Hematopoietic multipotent progenitor cell (in vitro differentiated cells): ENCODE data around the gene RNU1-1. TPM values are rescaled to one million over a fixed set of nuclear protein-coding genes. Genes with fewer than 3 reads are reported as not detected.
"Not testable (repeated sequence)": the region's sequence is repeated elsewhere in the genome, so short reads cannot be mapped to it uniquely, and the experiment has no call there.

Experiments used
- DNase-seq, 3 donors: peaks; one replicate each; pipeline ENCODE4 v3.0.0-alpha.2; 2011 to 2015; ENCODE audit warnings: low read depth in 2 of 3, low spot score in 2 of 3
- total RNA-seq: library from RNA; depleted of rRNA; stranded (reverse); fragments of >200 nt; gene quantifications from one replicate; pipeline ENCODE4 v1.2.3, GENCODE V29; 2012

The RNU1-1 gene
- total RNA-seq, 1 donor = under 0.01 TPM

DNA sequence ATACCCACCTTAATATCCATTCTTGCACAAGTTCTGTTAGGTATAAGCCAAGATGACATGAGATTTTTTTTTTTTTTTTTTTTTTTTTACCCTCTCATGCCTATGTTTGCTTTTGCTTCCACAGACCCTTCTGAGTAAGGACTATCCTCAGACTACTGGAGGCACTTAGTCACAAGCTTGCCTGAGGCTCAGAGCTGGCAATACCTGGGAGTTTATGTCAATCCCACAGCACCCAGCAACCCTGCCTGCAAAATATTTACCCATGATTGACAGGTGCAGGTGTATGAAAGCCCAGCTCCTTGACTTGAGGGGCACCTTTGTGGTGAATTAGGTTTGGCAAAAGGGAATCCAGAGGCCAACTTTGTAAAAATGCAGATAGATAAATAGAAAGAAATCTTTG lies 11.7 kb upstream of the RNU1-1 start:
- not testable (repeated sequence) for DNase-seq

DNA sequence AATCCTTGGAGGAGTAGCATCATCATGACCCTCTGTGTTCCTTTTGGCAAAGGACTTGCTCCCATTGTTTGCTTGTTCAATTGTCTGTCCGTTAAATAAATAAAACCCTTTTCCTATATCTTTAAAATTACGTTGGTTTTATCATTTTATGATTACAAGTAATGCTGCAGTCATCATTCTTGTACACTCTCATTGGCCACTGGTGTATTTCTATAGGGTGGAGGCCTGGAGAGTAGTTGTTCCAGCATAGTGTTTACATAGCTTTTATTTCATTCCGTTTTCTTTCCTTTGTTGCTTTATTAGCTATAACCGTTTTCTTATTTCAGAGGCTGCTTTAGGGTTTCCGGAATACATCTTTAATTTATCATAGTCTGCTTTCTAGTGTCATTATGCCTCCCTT lies 7.6 kb upstream of the RNU1-1 start:
- DNase-seq = not testable (repeated sequence)

DNA sequence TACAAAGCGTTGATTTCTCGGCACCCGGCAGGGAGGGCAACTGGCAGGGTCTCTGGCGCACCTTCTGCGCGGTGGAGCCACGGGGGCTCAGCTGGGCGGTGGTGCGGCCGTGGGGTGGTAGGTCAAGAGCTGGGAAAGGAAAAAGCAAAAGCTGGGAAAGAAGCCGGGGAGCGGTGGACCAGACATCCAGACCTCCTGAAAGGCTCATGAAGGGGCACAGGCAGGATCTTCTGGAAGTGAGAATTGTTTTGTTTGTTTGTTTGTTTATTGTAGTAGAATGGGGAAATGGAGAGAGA lies 7.2 kb upstream of the RNU1-1 start:
- DNase-seq = no peak

DNA sequence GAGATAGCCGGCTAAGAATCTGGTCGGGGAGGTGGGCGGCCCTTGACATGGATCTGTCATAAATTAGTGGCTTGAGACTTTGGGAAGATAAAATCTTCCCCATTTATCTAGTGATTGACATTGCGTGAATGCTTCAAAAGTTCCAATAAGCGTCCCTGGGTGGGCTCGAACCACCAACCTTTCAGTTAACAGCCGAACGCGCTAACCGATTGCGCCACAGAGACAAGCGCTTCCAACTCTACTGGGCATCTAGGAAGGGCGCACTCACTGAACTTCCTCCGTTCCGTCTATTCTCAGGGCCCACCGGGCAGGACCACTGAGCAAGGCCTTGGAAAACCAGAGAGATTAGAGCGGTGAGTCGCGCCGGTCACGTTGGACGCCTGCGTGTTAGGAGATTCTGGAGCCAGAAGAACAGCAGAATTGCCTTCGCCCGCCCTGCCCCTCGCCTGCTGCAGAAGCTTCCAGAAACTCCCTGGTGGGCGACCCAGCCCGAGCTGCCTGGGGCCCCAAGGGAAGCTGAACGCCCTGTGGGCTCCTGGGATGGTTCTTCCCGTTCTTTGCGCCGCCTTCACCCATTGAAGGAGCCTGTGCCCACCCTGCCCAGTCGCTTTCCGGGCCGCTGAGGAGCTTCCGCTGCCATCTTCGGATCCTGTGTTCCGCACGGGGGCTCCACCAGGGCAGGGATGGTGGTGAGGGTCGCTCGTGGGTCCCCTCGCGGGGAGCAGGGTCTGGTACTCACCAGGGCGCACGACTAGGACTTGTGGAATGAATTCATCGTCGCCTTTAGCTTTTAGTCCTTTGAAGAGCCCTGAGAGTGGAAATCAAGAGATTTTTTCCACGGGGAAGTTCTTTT lies 6.6 kb upstream of the RNU1-1 start:
- DNase-seq = not testable (repeated sequence)

DNA sequence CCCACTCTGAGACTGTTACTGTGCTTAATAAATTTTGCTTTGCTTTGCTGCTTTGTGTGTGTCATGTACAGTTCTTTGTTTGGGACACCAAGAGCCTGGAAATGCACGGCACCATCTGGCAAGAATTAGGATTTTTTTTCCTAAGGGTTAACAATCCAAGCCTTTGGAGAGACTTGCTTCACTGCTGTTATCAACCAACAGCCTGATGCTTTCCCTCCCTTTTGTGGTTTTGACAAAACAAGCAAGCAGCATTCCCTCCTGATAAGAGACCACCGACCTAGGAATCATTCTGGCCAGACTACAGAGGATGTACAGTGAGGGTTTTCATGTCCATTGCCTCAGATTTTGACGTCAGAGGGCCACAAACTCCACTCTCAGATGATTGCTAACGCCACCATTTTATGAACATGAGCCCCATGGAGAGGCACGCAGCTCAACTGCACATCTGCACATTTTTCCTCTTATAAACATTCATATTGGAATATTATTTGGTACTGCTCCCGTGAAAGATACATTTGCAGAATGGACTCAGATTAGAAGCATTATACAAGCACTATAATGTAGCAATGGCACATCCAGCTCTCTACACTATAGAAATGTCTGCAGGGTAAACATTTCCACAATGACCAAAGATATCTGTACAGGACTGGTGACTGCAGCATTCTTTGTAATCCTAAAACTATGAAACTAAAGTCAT lies 5.3 kb upstream of the RNU1-1 start:
- DNase-seq = not testable (repeated sequence)

DNA sequence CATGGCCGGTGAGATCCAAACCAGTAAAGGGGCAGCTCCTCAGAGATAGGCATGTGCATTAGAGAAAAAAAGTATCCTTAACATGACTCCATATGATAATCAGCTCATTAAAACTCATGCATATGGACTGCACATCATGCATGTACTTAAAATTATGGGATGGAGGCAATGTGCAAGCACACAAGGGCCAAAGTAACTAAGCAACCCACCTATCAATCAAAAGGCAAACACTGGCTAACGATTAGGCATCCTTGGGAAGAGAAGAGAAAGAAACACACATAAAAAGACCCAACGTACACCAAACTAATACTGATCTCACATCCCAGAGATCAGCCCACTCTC lies 4.8 kb upstream of the RNU1-1 start:
- DNase-seq = not testable (repeated sequence)

DNA sequence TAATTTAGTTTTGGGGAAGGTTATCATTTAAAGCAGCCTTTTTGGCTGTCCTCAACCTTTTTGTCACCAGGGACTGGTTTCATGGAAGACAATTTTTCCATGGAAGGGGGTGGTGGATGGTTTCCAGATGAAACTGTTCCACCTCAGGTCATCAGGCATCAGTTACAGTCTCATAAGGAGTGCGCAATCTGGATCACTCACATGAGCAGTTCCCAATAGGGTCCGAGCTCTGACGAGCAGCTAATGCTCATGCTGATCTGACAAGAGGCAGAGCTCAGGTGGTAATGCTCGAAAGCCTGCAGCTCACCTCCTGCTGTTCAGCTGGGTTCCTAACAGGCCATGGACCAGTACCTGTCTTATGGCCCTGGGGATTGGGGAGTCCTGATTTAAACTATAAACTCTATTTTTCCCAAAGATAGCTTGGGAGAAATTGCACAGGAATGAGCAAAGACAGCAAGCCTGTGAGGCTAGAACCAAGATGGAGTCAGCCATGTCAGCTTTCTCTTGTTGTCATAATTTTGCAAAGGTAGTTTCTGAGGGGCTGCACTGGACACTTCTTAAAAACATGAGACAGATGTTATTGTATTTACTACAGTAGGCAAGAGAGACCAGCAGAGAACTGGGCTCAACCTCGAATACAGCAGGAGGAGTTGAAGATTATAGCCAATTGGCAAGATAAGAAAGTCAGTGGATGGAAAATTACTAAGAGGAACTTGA lies 2.8 kb upstream of the RNU1-1 start:
- DNase-seq = peak in 1 of 3 donors; percentile 9

DNA sequence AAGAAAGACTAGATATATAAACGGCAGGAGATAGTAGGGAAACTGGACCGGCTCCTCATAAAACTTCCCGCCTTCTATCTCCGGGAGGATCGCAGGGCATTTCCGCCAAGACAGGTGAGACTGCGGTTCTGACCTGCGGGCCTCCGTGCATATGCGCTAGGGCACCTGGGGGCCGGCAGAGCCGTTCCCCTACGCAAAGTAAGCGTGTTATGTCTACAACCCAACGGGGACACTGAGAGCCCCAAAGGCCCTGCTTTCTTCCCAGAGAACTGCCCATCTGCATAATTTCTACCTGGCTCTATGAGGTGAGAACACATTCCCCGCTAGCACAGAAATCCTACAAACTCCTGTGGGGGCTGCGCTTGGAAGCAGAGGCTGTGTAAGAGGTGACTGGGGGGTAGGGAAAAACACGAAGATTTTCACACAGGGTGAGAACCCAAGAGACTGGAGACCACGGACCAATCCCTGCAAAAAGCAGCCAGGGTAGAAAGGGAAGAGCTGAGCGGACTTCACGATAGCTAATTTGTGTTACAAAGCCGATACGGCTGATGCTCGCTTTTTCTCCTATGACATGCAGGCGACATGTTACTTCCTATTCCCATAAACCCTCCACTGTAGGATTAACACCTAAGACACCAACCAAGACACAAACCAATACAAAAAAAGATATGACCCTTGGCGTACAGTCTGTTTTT lies 526 bp downstream of the RNU1-1 start:
- DNase-seq = peak; percentile 49 to 91 (median 86)

DNA sequence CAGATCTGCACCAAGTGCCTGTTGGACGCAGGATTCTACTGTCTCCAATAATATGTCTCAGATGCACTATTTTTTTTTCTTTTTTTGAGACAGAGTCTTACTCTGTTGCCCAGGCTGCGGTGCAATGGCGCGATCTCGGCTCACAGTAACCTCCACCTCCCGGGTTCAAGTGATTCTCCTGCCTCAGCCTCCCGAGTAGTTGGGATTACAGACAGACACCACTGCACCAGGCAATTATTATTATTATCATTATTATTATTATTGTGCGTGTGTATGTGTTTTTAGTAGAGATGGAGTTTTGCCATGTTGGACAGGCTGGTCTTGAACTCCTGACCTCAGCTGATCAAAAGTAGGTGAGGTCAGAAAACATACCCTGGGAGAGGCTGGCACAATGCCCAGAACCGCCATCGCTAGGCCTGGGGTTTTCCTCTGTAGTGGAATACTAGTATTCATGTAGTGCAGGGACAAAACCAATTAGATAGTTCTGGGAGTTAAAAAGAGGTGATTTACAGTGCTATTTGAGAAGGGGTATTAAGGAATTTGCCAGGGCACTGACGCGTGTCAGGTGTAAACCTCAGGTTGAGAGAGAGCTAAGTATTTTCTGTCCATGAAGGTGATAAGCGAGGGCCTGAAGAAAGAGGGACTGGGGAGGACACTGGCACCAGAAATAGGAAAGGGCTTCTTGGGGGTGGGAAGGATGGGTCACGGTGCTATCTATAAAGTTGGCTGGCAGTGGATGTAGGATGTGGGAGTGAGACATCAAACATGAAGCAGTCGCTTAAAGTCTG lies 1.3 kb downstream of the RNU1-1 start:
- not testable (repeated sequence) for DNase-seq

DNA sequence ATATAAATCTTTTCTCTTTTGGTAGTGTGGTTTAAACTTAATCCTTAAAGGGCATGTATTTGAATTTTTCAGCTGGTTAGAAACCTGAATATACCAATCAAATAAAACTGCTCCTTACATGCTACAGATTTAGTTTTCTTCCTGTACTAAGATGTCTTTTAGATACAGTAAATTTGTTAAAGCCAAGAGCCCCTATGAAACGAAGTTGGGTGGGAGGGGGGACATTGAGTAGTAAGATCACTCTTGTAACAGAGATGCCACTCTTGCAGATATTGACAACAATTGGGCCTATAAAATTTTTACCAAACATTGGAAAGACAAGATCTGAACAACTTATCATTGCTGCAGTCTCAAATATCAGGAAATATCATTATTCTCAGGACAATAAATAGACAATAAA lies 2.2 kb downstream of the RNU1-1 start:
- DNase-seq = not testable (repeated sequence)

DNA sequence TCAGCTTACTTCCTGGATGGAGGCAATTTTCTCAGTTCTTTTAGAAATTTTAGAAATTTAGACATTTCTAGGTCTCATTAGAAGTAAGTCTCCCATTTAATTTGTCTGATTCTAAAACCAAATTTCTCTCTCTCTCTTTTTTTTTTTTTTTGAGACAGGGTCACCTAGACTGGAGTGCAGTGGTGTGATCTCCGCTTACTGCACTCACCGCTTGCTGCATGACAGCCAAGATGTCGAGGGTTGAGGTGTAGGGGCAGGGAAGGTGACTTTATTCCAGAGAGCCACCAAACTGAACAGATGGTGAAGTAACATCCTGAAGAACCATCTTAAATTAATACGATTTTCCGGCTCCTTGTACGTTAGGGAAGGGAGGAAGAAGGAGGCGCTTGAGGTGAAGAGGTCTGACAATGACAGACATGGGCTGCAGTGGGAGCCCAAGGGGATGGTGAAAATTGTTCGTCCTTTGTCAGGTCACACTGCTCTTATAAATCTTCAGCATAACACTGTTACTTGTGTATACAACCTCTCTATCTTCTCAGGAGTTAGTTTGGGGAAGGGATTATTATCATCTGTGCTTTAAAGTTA lies 5.1 kb downstream of the RNU1-1 start:
- DNase-seq = peak in 1 of 3 donors; percentile 8

DNA sequence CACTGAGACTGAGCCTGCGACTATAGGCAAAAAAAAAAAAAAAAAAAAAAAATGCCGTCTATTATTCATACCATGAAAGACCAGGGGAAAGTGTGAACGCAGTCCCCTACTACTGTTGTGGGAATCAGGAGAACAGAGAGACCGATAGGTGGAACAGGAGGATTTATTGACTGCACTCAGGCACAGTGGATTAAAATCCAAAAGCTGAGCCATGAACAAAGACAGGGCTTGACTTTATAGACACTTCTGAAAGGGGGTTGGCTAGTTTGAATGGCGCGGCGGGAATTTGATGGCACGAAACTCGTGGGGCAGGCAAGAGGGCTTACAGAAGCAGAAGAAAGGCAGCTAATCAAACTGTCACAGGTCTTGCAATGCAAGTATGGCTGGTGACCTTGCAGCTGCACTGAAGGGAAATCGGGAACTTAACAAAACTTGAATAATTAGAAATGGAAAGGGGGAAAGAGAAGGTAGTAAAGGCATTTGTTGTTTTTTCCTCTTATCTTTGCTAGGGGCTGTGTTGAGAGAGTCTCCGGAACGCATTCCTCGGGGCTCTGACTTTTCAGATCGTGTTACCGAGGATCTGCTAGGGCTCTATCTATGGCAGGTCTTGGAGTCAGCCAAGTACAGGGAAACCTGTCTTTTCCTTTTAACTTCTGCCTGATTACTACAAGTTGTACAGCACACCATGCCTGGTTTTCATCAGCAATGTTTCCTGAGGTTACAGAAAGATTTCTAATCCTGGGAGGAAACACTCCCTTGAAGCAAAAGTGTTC lies 7.5 kb downstream of the RNU1-1 start:
- peak in 1 of 3 donors; percentile 1 for DNase-seq

DNA sequence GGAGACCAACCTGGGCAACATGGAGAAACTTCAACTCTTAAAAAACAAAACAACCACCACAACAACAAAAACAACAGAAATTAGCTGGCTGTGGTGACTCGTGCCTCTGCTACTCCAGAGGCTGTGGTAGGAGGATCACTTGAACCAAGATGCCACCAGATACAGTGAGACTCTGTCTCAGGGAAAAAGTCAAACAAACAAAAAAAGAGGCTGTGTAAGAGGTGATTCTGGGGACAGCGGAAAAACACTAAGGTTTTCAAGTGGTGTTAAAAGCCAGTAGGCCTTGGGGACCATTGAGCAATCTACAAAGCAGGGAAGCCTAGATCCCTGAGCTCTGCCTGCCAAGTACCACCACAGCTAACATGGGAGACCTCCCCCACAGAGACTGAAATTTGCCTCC lies 8.2 kb downstream of the RNU1-1 start:
- not testable (repeated sequence) for DNase-seq

DNA sequence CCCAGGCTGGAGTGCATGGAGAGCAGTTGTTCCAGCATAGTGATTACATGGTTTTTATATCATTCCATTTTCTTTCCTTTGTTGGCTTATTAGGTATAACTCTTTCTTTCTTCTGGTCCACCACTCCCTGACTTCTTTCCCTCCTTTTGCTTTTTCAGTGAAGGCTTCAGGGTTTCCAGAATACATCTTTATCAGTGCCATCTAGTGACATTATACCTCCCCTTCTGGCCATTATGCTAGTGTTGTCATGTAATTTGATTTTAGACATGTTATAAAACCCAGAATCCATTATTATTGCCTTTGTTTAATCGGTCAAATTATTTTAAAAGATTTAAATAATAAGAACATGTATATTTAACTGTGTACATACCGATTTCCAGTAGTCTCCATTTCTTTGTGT lies 10.6 kb downstream of the RNU1-1 start:
- no peak for DNase-seq

DNA sequence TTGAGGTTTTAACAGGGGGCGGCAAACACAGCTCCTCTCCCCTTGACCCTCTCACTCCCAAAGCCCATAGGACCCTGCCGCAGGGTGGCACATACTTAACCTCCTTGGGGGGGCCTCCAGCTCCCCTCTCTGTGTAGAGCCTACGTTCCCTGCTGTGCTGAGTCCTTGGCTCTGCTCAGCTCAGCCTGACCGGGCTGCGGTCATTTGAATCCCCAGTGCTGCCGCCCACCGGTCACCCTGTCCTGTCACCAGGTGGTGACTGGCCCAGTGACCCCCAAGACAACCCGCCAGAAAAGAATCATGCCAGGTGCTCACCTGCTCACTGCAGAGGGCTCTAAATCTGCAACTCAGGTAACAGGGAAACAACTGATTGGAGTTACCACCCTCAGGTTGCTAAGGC lies 12.6 kb downstream of the RNU1-1 start:
- DNase-seq = not testable (repeated sequence)

DNA sequence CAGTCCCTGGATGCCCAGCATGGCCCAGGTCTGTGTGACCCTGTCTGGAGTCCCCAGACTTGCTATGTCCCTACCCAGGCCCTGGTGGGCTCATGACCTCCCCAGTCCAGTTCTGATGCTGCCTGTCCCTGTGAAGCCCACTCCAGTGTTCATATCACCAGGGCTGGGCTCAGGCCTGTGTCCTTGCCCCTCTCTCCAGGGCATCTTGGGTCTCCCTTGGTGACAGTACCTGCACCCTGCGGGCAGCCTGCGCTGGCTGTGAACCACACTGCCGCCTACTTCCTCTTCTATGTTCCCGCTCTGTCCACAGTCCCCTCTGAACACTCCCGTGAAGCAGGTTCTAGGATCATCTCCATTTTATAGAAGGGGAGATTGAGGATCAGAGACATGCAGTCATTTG lies 13.1 kb downstream of the RNU1-1 start:
- peak in 1 of 3 donors; percentile 20 for DNase-seq

DNA sequence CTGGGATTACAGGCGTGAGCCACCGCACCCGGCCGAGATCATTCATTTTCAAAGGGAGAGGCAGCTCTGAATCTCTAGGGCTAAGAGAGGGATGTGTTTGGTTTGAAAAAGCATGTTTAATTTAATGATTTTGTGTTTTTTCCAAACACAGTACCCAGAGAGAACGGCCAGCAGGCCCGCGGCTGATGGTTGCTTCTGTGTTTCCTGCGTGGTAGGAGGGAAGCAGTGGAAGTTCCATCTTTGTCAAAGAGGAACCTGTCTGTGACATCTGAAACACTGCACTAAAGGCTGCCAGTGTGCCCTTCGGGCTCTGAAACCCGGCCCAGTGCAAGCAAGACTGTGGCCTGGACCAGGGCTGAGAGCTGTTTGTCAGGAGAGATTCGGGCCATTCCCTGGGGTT lies 13.6 kb downstream of the RNU1-1 start:
- peak in 1 of 3 donors; percentile 31 for DNase-seq

DNA sequence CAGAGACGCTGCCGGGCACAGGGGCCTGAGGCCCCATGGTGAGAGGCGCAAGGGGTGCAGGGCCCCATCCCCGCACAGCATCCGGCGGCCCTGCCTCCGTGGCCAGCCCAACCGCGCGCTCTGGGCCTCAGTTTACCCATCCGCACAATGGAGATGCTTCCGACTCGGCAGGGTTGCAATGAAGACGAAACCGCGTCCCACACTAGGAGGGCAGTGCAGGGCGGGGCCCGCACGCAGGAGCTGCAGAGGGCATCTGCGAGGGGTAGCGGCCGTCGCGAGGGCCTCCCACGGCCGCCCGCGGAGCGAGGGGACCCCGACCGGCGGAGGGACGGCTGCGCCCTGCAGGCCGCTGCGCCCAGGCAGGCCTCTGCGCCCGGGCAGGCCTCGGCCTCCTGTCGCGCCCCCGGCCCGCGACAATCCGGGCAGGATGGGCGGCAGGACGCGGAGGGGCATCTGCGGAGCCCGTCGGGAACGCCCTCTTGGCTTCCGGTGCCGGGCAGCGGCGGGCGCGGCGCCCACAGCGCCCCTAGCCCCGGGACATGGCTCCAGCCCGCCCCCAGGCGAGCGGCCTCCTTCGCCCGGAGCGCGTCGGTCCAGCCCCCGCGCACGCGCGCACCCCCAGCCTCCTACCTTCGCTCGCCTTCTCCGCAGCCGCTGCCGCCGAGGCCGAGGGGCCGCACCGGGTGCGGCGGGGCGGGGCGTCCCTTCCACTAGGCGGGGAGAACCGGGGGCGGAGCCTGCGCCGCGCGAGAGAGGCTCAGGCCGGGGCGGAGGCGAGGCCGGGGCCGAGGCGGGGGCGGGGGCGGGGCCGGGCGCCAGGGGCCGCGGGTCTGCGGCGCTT lies 15.3 kb downstream of the RNU1-1 start:
- peak; percentile 59 to 87 (median 85) for DNase-seq
